ENCODE data around the gene KCTD7.
"Not testable (repeated sequence)": the region's sequence is repeated elsewhere in the genome, so short reads cannot be mapped to it uniquely, and the experiment has no call there.

- TF ChIP-seq CTCF (IDR thresholded peaks at IDR 0.05 in 2 of 3, conservative IDR thresholded peaks at IDR 0.05 in 1 of 3; ENCODE audit: borderline replicate concordance in 1 of 3, insufficient read depth in 1 of 3, low read depth in 2 of 3, low read length in 2 of 3); ZFX (IDR thresholded peaks at IDR 0.05); ZNF274 (IDR thresholded peaks at IDR 0.05; ENCODE audit: low read depth, low read length): not testable (repeated sequence)
Observed at GRCh38 chr7:66635322-66635981, 6.8 kb downstream of the KCTD7 start.
